ENCODE data around the gene PLXNA4. TPM values are rescaled to one million over a fixed set of nuclear protein-coding genes. Genes with fewer than 3 reads are reported as not detected.

PLXNA4 gene
- total RNA-seq, 1 experiment from 2014 or later: not detected

- TF ChIP-seq SRF (IDR thresholded peaks at IDR 0.05; ENCODE audit: low read depth) (no peak), POLR2AphosphoS5 (IDR thresholded peaks at IDR 0.05; ENCODE audit: low read depth, low read length) (no peak), TCF7L2 (IDR thresholded peaks at IDR 0.05; ENCODE audit: borderline replicate concordance, extremely low read depth, insufficient read depth, insufficient read length) (no peak), ELF1 (IDR thresholded peaks at IDR 0.05; ENCODE audit: borderline replicate concordance, low read depth) (no peak), CEBPB (IDR thresholded peaks at IDR 0.05; ENCODE audit: low read depth) (no peak), EZH2phosphoT487 (IDR thresholded peaks at IDR 0.05; ENCODE audit: borderline replicate concordance) (no peak), POLR2A (IDR thresholded peaks at IDR 0.05; ENCODE audit: borderline replicate concordance, extremely low read depth, insufficient read depth, insufficient read length) (no peak), REST (IDR thresholded peaks at IDR 0.05; ENCODE audit: low read depth) (no peak), MAX (IDR thresholded peaks at IDR 0.05) (no peak), FOSL1 (IDR thresholded peaks at IDR 0.05; ENCODE audit: low read depth) (no peak), JUND (IDR thresholded peaks at IDR 0.05) (no peak), CBX3 (IDR thresholded peaks at IDR 0.05; ENCODE audit: low read depth) (no peak), ZBTB33 (IDR thresholded peaks at IDR 0.05; ENCODE audit: extremely low read depth, insufficient replicate concordance, low read length) (no peak), ZNF274 (IDR thresholded peaks at IDR 0.05; ENCODE audit: low read depth, low read length) (no peak)
- CTCF ChIA-PET: no interaction called here
Observed at GRCh38 chr7:132537456-132538145, 38.7 kb downstream of the PLXNA4 start.

More at GRCh38 chr7:132537456-132538145, 38.7 kb downstream of the PLXNA4 start:
- H3K36me3 ChIP-seq (ENCODE audit: control insufficient read depth in 1 of 2, insufficient read depth in 2 of 2, low read length in 2 of 2): no peaks in the 10 kb centered on the region
- ChIA-PET RAD21 (ENCODE audit: low non-redundant PET in 1 of 2, low total read pairs in 2 of 2, uncharacterized antibody in 2 of 2, unreplicated experiment in 2 of 2) (no interaction called here), POLR2A (no interaction called here)
- no peak overlapping the region for H2AFZ ChIP-seq (ENCODE audit: low read depth, low read length, poor library complexity, severe bottlenecking)
- H3K4me2 ChIP-seq (ENCODE audit: low read length): no peak overlapping the region
- H3K9me2 ChIP-seq (ENCODE audit: insufficient read depth): no peaks in the 10 kb centered on the region
- no TSS peak for BruUV-seq (replicated peaks)
- H3K4me3 ChIP-seq (replicated peaks in 1 of 2; ENCODE audit: low read depth in 1 of 2, low read length in 2 of 2): no peak overlapping the region
- no peaks in the 10 kb centered on the region for H3K79me2 ChIP-seq (ENCODE audit: insufficient read depth, low read length)
- no peaks in the 10 kb centered on the region for H3K4me1 ChIP-seq (ENCODE audit: control insufficient read depth in 1 of 2, insufficient read depth in 2 of 2, low read length in 2 of 2)
- no peak overlapping the region for H3K9ac ChIP-seq (ENCODE audit: low read length)
- no peak overlapping the region for H3K27ac ChIP-seq (ENCODE audit: low read depth, low read length)
- H3K9me3 ChIP-seq (ENCODE audit: control insufficient read depth in 1 of 2, insufficient read depth in 1 of 2, low read depth in 1 of 2, low read length in 2 of 2): no peaks in the 10 kb centered on the region
- H3K27me3 ChIP-seq (ENCODE audit: insufficient read depth, low read length): peaks cover 89% of the 10 kb centered on the region
- ATAC-seq (no peak), DNase-seq (ENCODE audit: low read depth, low spot score) (no peak)
- H4K20me1 ChIP-seq (ENCODE audit: insufficient read depth): no peaks in the 10 kb centered on the region
- intact Hi-C loops (cut with micrococcal nuclease): no loop called here
